Spleen (tissue), 7 donors: ENCODE measurements around the gene CBFA2T2.

ENCODE experiments used
- POLR2AphosphoS5 ChIP-seq, 3 donors: sonication (generic); formaldehyde crosslinking; IDR thresholded peaks; one replicate each; pipeline ENCODE4 v1.5.1; 2017; ENCODE audit warnings: antibody characterized with exemption in 3 of 3
- TF ChIP-seq, protein P1 (sequence below), 11 experiments: fragments of 200-600 bp in 7 of 11; fragments of 450-650 bp in 4 of 11; sonication (generic) in 4 of 11; IDR thresholded peaks in 8 of 11; conservative IDR thresholded peaks in 3 of 11; 1 replicate in 7 of 11; 2 replicates in 4 of 11; pipeline versions ENCODE4 v1.4.0 to v1.8.0; 2016 to 2021; ENCODE audit warnings: antibody characterized with exemption in 11 of 11, inconsistent platforms in 4 of 11, mild to moderate bottlenecking in 1 of 11
- donor health status: DM: no; HTN: no; CAD: no; lungs with moderate emphysema.
- donor health status: DM: no; HTN: no; CAD: no.
- donor health status: DM: no; HTN: no; CAD: no.

DNA sequence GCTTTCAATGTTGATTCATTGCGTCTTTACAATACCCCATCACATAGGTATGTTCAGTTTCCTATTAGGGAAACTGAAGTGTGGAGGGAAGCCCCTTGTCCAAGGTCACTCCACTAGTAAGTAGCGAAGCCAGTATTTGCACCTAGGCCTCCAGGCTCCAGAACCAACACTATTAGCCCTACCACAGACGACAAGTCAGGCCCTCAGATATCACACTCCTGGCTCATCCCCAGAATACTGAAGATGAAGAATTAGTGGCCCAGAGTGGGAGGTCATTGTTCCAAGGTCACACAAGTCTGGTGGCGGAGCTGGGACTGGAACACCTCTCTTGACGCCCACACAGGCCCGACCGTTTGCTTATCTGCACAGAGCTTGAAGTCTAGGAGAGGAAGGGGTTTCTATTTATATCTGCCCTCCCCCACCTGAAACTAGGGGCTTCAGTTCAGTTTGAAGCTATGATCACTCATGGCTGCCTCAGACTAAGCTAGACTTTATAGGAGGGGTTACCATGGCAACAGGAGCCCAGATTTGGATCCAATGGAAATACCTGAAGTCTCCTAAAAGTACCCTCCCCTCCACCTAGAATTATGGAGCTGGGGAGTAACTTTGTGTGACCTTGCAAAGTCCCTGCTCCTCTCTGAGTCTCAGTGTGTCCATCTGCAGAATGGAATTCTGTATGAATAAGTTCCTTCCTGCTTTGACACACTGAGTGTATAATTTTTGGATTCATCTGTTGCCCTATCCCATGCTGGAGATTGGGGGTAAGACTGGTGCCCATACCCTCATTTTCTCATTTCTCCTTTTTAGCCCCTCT lies 48.5 kb upstream of the CBFA2T2 start:
- TF ChIP-seq, protein P1, sequence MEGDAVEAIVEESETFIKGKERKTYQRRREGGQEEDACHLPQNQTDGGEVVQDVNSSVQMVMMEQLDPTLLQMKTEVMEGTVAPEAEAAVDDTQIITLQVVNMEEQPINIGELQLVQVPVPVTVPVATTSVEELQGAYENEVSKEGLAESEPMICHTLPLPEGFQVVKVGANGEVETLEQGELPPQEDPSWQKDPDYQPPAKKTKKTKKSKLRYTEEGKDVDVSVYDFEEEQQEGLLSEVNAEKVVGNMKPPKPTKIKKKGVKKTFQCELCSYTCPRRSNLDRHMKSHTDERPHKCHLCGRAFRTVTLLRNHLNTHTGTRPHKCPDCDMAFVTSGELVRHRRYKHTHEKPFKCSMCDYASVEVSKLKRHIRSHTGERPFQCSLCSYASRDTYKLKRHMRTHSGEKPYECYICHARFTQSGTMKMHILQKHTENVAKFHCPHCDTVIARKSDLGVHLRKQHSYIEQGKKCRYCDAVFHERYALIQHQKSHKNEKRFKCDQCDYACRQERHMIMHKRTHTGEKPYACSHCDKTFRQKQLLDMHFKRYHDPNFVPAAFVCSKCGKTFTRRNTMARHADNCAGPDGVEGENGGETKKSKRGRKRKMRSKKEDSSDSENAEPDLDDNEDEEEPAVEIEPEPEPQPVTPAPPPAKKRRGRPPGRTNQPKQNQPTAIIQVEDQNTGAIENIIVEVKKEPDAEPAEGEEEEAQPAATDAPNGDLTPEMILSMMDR (IDR thresholded peaks at IDR 0.05 in 8 of 11, conservative IDR thresholded peaks at IDR 0.05 in 3 of 11): no peak
- no peak for TF ChIP-seq POLR2AphosphoS5 (IDR thresholded peaks at IDR 0.05)
